GM12878 (cell line): Measurements from ENCODE around the gene ACAP2. TPM values are rescaled to one million over a fixed set of nuclear protein-coding genes. Genes with fewer than 3 reads are reported as not detected.
"Not testable (repeated sequence)": the region's sequence is repeated elsewhere in the genome, so short reads cannot be mapped to it uniquely, and the experiment has no call there.

ENCODE experiments used
- ATAC-seq: fragments of 200-7000 bp; cut with Tn5 transposase; 3 replicates; pipeline ENCODE4 v1.9.1; 2020; ENCODE audit warnings: mild to moderate bottlenecking, moderate library complexity
- BruUV-seq: library from RNA; stranded (reverse); fragments of 400-500 nt; replicated peaks from 2 replicates; lab custom pipeline; 2021; lab: Mats Ljungman, UMichigan
- CTCF ChIA-PET: fragments of 300-600 bp; sonication (Branson Sonifier 250); formaldehyde crosslinking; extraction: SDS; loops from one replicate; lab custom pipeline; 2021; ENCODE audit warnings: inconsistent platforms; lab: Yijun Ruan, JAX
- POLR2A ChIA-PET: fragments of 350-600 bp; formaldehyde crosslinking; extraction: SDS; loops from one replicate; lab custom pipeline; 2021; ENCODE audit warnings: inconsistent platforms; lab: Charles Lee
- RAD21 ChIA-PET: fragments of 300-600 bp; sonication (Branson Sonifier 250); formaldehyde crosslinking; loops from one replicate; lab custom pipeline; 2023; ENCODE audit warnings: antibody characterized with exemption; ENCODE audit not compliant: unreplicated experiment; lab: Charles Lee
- SMC1A ChIA-PET: fragments of 300-600 bp; sonication (Branson Sonifier 250); formaldehyde crosslinking; loops from one replicate; lab custom pipeline; 2023; ENCODE audit not compliant: unreplicated experiment, uncharacterized antibody; lab: Charles Lee
- DNase-seq: peaks from one replicate; pipeline ENCODE4 v3.0.0-alpha.2; 2011; ENCODE audit warnings: low read depth, low spot score
- FAIRE-seq: peaks from 3 replicates; lab custom pipeline; 2011; peaks lifted over from hg19 to GRCh38; lab: Jason Lieb, UNC
- H2AFZ ChIP-seq: 2 replicates; pipeline ENCODE4 v1.6.0; 2011; ENCODE audit warnings: low read depth, low read length, control low read depth; ENCODE audit not compliant: control insufficient read depth
- H3K27ac ChIP-seq: 2 replicates; pipeline ENCODE4 v1.5.1; 2011; ENCODE audit warnings: control low read depth; ENCODE audit not compliant: control insufficient read depth, insufficient read depth
- H3K27me3 ChIP-seq, 2 experiments: replicated peaks in 1 of 2; 2 replicates each; pipeline versions ENCODE4 v1.6.0 to v1.6.1; 2011; ENCODE audit warnings: low read length in 1 of 2; ENCODE audit not compliant: control insufficient read depth in 2 of 2, insufficient read depth in 2 of 2
- H3K36me3 ChIP-seq, 2 experiments: 2 replicates each; pipeline ENCODE4 v1.5.1; 2011; ENCODE audit warnings: low read length in 1 of 2; ENCODE audit not compliant: control insufficient read depth in 2 of 2, insufficient read depth in 2 of 2
- H3K4me1 ChIP-seq: 2 replicates; pipeline ENCODE4 v1.6.1; 2011; ENCODE audit warnings: mild to moderate bottlenecking, low read length, moderate library complexity, mixed read lengths; ENCODE audit not compliant: control insufficient read depth, insufficient read depth
- H3K4me2 ChIP-seq: 2 replicates; pipeline ENCODE4 v1.6.0; 2011; ENCODE audit warnings: control low read depth; ENCODE audit not compliant: control insufficient read depth, insufficient read depth
- H3K4me3 ChIP-seq: fragments of 200-600 bp; sonication (generic); 2 replicates; pipeline ENCODE4 v1.5.1; 2016
- H3K79me2 ChIP-seq: 2 replicates; pipeline ENCODE4 v1.6.0; 2011; ENCODE audit warnings: low read length; ENCODE audit not compliant: control insufficient read depth, insufficient read depth
- H3K9ac ChIP-seq: 2 replicates; pipeline ENCODE4 v1.8.0; 2011; ENCODE audit warnings: low read length, control low read depth, mixed read lengths; ENCODE audit not compliant: control insufficient read depth, insufficient read depth
- H3K9me3 ChIP-seq: replicated peaks from 3 replicates; pipeline ENCODE4 v1.5.1; 2011; ENCODE audit warnings: mild to moderate bottlenecking, low read length; ENCODE audit not compliant: control insufficient read depth, insufficient read depth
- H4K20me1 ChIP-seq: 2 replicates; pipeline ENCODE4 v1.6.0; 2011; ENCODE audit not compliant: control insufficient read depth, insufficient read depth
- CHD2 ChIP-seq: IDR thresholded peaks from 2 replicates; pipeline ENCODE4 v1.6.1; 2011; ENCODE audit warnings: low read depth, low read length, improper control_type of control experiment, borderline replicate concordance
- CREM ChIP-seq: IDR thresholded peaks from 2 replicates; pipeline ENCODE4 v1.6.1; 2014; ENCODE audit warnings: antibody characterized with exemption, low read depth
- EZH2 ChIP-seq: IDR thresholded peaks from 2 replicates; pipeline ENCODE4 v1.6.1; 2012; ENCODE audit warnings: low read depth, mild to moderate bottlenecking, control low read depth, inconsistent platforms, low read length, borderline replicate concordance; ENCODE audit not compliant: control insufficient read depth
- ZBTB33 ChIP-seq: fragments of 450-650 bp; IDR thresholded peaks from 2 replicates; pipeline ENCODE4 v1.6.1; 2017; ENCODE audit warnings: mild to moderate bottlenecking
- ZNF622 ChIP-seq: fragments of 450-650 bp; IDR thresholded peaks from 2 replicates; pipeline ENCODE4 v1.6.1; 2017; ENCODE audit warnings: mild to moderate bottlenecking, inconsistent platforms
- WGBS: methylation state at CpG from one replicate; pipeline ENCODE4 v1.1.6; 2016; ENCODE audit warnings: low lambda C conversion rate; ENCODE audit not compliant: insufficient replicate concordance, insufficient coverage; ENCODE audit errors: missing lambda C conversion rate; 5-methylcytosine and 5-hydroxymethylcytosine counted together
- in situ Hi-C: fragments of 300-500 bp; cut with MboI; formaldehyde crosslinking; loops from 9 replicates; pipeline ENCODE4 v1.14.3; 2018; ENCODE audit warnings: mixed read lengths
- intact Hi-C: fragments of 100-400 bp; cut with micrococcal nuclease; formaldehyde crosslinking; loops from one replicate; pipeline ENCODE4 v1.14.2; 2022; ENCODE audit not compliant: unreplicated experiment
- polyA plus RNA-seq, 11 experiments: library from polyadenylated mRNA; depleted of rRNA in 4 of 11; unstranded in 6 of 11; stranded (reverse) in 5 of 11; fragments of >200 nt; fragmentation: Nextera tagmentation in 4 of 11; fragmentation: Illumina TruSeq in 1 of 11; extraction: Ambion mirVana in 4 of 11; extraction: Trizol in 1 of 11; gene quantifications; 1 replicate in 1 of 11; 2 replicates in 10 of 11; pipeline versions ENCODE4 v1.2.1 to v1.2.3, GENCODE V29; 2011 to 2016; ENCODE audit warnings: inconsistent platforms in 2 of 11, missing spikeins in 2 of 11, low read depth in 1 of 11
- total RNA-seq, 4 experiments: library from RNA; depleted of rRNA in 3 of 4; stranded (reverse); fragments of >200 nt in 3 of 4; fragmentation: Illumina TruSeq in 1 of 4; extraction: Trizol in 1 of 4; gene quantifications; 2 replicates each; pipeline versions ENCODE4 v1.2.1 to v1.2.3, GENCODE V29; 2013 to 2021
- TF ChIP-seq, protein P1 (sequence below): fragments of 450-650 bp; IDR thresholded peaks from 2 replicates; pipeline ENCODE4 v1.6.1; 2016; ENCODE audit warnings: mild to moderate bottlenecking, moderate library complexity, borderline replicate concordance

The ACAP2 gene
- total and polyA plus RNA-seq, 10 of the 15 experiments (the other 5 are each of a cell fraction or from before 2014, with no cell fraction given) = 7.1 to 53.8 (median 35.7) TPM

DNA sequence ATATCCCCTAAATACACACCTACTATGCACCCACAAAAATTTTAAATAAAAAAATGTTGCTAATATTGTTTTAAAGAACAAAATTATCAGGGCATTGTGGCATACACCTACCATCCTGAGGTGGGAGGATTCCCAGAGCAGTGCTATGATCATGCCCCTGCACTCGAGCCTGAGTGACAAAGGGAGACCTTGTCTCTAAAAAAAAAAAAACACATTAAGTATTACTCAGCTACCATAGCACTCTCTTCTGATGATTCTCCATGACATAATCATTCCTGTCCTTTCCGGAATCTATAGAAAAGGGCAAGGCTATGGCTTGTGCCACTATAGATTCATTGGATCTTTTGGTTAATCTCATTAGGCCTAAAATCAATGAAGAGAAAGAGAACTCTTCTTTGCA is 77.4 kb downstream of the ACAP2 start:
- ChIA-PET SMC1A (interaction anchor here (0.6 kb wide), 1 partner anchor 757 kb away, joined by 3 read pairs; no protein-coding TSS in a partner anchor), POLR2A (no interaction called here), CTCF (no interaction called here), RAD21 (no interaction called here)
- DNase-seq (no peak), ATAC-seq (no peak), FAIRE-seq (no peak)
- no peaks in the 10 kb centered on the region; a peak in 1 of 4 replicates for H3K36me3 ChIP-seq
- no peaks in the 10 kb centered on the region for H3K27me3 ChIP-seq
- no peaks in the 10 kb centered on the region; the same call in 2 of the 3 replicates for H3K9me3 ChIP-seq
- intact Hi-C loops = no loop called here
- TF ChIP-seq ZBTB33 (no peak), CREM (no peak), ZNF622 (no peak), EZH2 (no peak), CHD2 (no peak)
- TF ChIP-seq, protein P1, sequence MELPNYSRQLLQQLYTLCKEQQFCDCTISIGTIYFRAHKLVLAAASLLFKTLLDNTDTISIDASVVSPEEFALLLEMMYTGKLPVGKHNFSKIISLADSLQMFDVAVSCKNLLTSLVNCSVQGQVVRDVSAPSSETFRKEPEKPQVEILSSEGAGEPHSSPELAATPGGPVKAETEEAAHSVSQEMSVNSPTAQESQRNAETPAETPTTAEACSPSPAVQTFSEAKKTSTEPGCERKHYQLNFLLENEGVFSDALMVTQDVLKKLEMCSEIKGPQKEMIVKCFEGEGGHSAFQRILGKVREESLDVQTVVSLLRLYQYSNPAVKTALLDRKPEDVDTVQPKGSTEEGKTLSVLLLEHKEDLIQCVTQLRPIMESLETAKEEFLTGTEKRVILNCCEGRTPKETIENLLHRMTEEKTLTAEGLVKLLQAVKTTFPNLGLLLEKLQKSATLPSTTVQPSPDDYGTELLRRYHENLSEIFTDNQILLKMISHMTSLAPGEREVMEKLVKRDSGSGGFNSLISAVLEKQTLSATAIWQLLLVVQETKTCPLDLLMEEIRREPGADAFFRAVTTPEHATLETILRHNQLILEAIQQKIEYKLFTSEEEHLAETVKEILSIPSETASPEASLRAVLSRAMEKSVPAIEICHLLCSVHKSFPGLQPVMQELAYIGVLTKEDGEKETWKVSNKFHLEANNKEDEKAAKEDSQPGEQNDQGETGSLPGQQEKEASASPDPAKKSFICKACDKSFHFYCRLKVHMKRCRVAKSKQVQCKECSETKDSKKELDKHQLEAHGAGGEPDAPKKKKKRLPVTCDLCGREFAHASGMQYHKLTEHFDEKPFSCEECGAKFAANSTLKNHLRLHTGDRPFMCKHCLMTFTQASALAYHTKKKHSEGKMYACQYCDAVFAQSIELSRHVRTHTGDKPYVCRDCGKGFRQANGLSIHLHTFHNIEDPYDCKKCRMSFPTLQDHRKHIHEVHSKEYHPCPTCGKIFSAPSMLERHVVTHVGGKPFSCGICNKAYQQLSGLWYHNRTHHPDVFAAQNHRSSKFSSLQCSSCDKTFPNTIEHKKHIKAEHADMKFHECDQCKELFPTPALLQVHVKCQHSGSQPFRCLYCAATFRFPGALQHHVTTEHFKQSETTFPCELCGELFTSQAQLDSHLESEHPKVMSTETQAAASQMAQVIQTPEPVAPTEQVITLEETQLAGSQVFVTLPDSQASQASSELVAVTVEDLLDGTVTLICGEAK = no peak
- 77% methylated on average over 2 of the region's 2 CpGs for WGBS
- H3K9ac ChIP-seq = no peak overlapping the region
- BruUV-seq = no TSS peak
- H2AFZ ChIP-seq = no peak overlapping the region
- no peaks in the 10 kb centered on the region; the same call in 1 of the 2 replicates for H3K79me2 ChIP-seq
- in situ Hi-C loops = no loop called here
- H3K4me2 ChIP-seq = no peak overlapping the region
- H4K20me1 ChIP-seq = no peaks in the 10 kb centered on the region
- H3K4me1 ChIP-seq = 0 out of 2 replicates have a peak, but pooled peaks cover 1% of the 10 kb centered on the region
- no peak overlapping the region for H3K4me3 ChIP-seq
- no peak overlapping the region for H3K27ac ChIP-seq

DNA sequence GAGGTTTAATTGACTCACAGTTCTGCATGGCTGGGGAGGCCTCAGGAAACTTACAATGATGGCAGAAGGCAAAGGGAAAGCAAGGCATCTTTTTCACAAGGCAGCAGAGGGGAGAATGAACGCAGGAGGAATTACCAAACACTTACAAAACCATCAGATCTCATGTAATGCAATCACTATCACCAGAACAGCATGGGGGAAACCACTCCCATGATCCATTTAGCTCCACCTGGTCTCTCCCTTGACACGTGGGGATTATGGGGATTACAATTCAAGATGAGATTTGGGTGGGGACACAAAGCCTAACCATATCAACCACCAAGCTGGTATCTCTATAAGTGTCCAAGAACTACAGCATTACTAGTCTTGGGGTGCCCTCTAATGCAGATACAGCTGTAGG is 85.0 kb downstream of the ACAP2 start:
- H3K79me2 ChIP-seq, FAIRE-seq, H3K4me3 ChIP-seq, H3K4me2 ChIP-seq, intact Hi-C loops, ATAC-seq, H3K36me3 ChIP-seq, H3K4me1 ChIP-seq, H4K20me1 ChIP-seq, BruUV-seq, H3K9ac ChIP-seq, in situ Hi-C loops, POLR2A ChIA-PET, H3K9me3 ChIP-seq, H3K27me3 ChIP-seq, RAD21 ChIA-PET, DNase-seq, SMC1A ChIA-PET, H2AFZ ChIP-seq, H3K27ac ChIP-seq, CTCF ChIA-PET: not testable (repeated sequence)
- WGBS = 100% methylated on average over 2 of the region's 2 CpGs
